Small intestine (tissue), 7 donors: ENCODE measurements around the gene PPARGC1A. TPM values are rescaled to one million over a fixed set of nuclear protein-coding genes. Genes with fewer than 3 reads are reported as not detected.

ENCODE experiments used
- DNase-seq, 2 donors: peaks; one replicate each; pipeline versions ENCODE4 v3.0.0 to v3.0.0-alpha.2; 2013
- FAIRE-seq: peaks from 2 replicates; lab custom pipeline; 2012; peaks lifted over from hg19 to GRCh38; lab: Jason Lieb, UNC
- H3K27ac ChIP-seq, 3 donors: one replicate each; pipeline ENCODE4 v1.5.1; 2013; ENCODE audit warnings: low read length in 2 of 3, mild to moderate bottlenecking in 2 of 3, control low read depth in 1 of 3, inconsistent platforms in 1 of 3, low read depth in 1 of 3, moderate library complexity in 1 of 3
- H3K27me3 ChIP-seq, 3 donors: one replicate each; pipeline ENCODE4 v1.6.1; 2013; ENCODE audit warnings: low read length in 3 of 3, inconsistent platforms in 1 of 3; ENCODE audit not compliant: control insufficient read depth in 3 of 3, insufficient read depth in 3 of 3
- H3K36me3 ChIP-seq, 3 donors: one replicate each; pipeline ENCODE4 v1.6.1; 2013; ENCODE audit warnings: low read length in 3 of 3, inconsistent platforms in 1 of 3, low read depth in 1 of 3, mild to moderate bottlenecking in 1 of 3, moderate library complexity in 1 of 3; ENCODE audit not compliant: control insufficient read depth in 3 of 3, insufficient read depth in 2 of 3
- H3K4me1 ChIP-seq, 3 donors: one replicate each; pipeline ENCODE4 v1.6.1; 2013; ENCODE audit warnings: low read length in 2 of 3, inconsistent platforms in 1 of 3, low read depth in 1 of 3, mild to moderate bottlenecking in 1 of 3, moderate library complexity in 1 of 3; ENCODE audit not compliant: control insufficient read depth in 3 of 3, insufficient read depth in 2 of 3
- H3K4me3 ChIP-seq, 3 donors: one replicate each; pipeline ENCODE4 v1.5.1; 2013; ENCODE audit warnings: low read length in 3 of 3, control low read depth in 1 of 3, inconsistent platforms in 1 of 3, low read depth in 1 of 3, mild to moderate bottlenecking in 1 of 3, moderate library complexity in 1 of 3
- H3K9me3 ChIP-seq, 2 donors: one replicate each; pipeline ENCODE4 v1.6.1; 2013; ENCODE audit warnings: low read depth in 1 of 2, low read length in 1 of 2; ENCODE audit not compliant: control insufficient read depth in 2 of 2, insufficient read depth in 1 of 2
- WGBS, 3 donors: extraction: QIAGEN DNeasy Blood & Tissue Kit; methylation state at CpG; one replicate each; pipeline ENCODE4 v1.1.7; 2013; 5-methylcytosine and 5-hydroxymethylcytosine counted together
- polyA plus RNA-seq, 4 donors: library from polyadenylated mRNA; stranded (reverse) in 3 of 4; unstranded in 1 of 4; fragments of 200-250 nt in 3 of 4; fragments of 120-200 nt in 1 of 4; gene quantifications; one replicate each; pipeline versions ENCODE4 v1.2.1 to v1.2.3, GENCODE V29; 2013
- donor health status: healthy with polysubstance abuse.
- donor health status: control.
- donor health status: control.
- donor health status: Bipolar disorder and iron deficiency.
- donor health status: healthy.

PPARGC1A gene
- polyA plus RNA-seq, 4 donors, result 2.6 to 8.1 (median 5.1) TPM

GRCh38 chr4:23889391-23889790 lies 456 bp downstream of the PPARGC1A start:
- no peak for DNase-seq
- Histone ChIP-seq H3K9me3 (no peaks in the 10 kb centered on the region), H3K27ac (peak overlapping the region; percentile 14 to 63 (median 45)), H3K27me3 (no peaks in the 10 kb centered on the region), H3K4me3 (peak overlapping the region; percentile 14 to 65 (median 52)), H3K36me3 (no peaks in the 10 kb centered on the region), H3K4me1 (peaks cover 0 to 8% (median 2%) of the 10 kb centered on the region in 3 donors)
- no peak for FAIRE-seq
- 3 to 8% (median 4%) methylated on average over 3 of the region's 3 CpGs for WGBS, 3 donors

- H3K9me3 ChIP-seq, result no peaks in the 10 kb centered on the region
- no peaks in the 10 kb centered on the region for H3K36me3 ChIP-seq
- peak overlapping the region; percentile 8 to 53 (median 45) for H3K27ac ChIP-seq
- H3K4me3 ChIP-seq, result peak overlapping the region; percentile 19 to 65 (median 52)
- no peaks in the 10 kb centered on the region for H3K27me3 ChIP-seq
- DNase-seq (peak; percentile 57 to 89), FAIRE-seq (no peak)
- peaks cover 0 to 8% (median 2%) of the 10 kb centered on the region in 3 donors for H3K4me1 ChIP-seq
- WGBS, 3 donors, result 3 to 11% (median 10%) methylated on average over 25 of the region's 25 CpGs
Observed at GRCh38 chr4:23888421-23889319, 1.2 kb downstream of the PPARGC1A start.

DNA sequence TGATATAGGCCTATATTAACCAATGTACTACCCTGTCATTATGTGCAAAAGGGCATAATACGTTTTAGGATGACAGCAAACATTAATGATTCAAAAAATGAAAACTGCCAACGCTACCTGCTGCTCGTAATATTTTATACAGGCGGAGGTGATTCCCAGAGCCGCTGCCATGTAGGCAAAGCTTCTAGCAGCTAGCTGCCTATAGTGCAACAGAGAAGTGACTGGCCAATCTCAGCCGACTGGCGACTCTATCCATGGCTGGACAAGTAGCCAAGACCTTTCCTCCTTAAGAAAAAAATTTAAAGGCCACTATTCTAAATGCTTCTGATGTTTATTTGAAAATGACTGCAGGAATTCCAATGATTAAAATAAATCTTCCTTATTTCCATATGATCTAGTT lies 1.9 kb downstream of the PPARGC1A start:
- peak overlapping the region in 2 of 3 donors; percentile 20 to 65 for H3K4me3 ChIP-seq
- no peaks in the 10 kb centered on the region for H3K27me3 ChIP-seq
- no peak for FAIRE-seq
- peak in 1 of 2 donors; percentile 30 for DNase-seq
- WGBS, 3 donors, result 15 to 54% (median 40%) methylated on average over 7 of the region's 7 CpGs
- H3K27ac ChIP-seq, result peak overlapping the region in 2 of 3 donors; percentile 53 to 55
- H3K36me3 ChIP-seq, result no peaks in the 10 kb centered on the region
- H3K4me1 ChIP-seq, result peaks cover 0 to 8% (median 2%) of the 10 kb centered on the region in 3 donors
- H3K9me3 ChIP-seq, result no peaks in the 10 kb centered on the region

GRCh38 chr4:23887173-23887572 lies 2.7 kb downstream of the PPARGC1A start:
- Histone ChIP-seq H3K4me3 (peak overlapping the region in 1 of 3 donors; percentile 65), H3K36me3 (no peaks in the 10 kb centered on the region), H3K27me3 (no peaks in the 10 kb centered on the region), H3K9me3 (no peaks in the 10 kb centered on the region), H3K4me1 (peaks cover 0 to 8% (median 2%) of the 10 kb centered on the region in 3 donors), H3K27ac (no peak overlapping the region)
- 14 to 54% (median 52%) methylated on average over 3 of the region's 3 CpGs for WGBS, 3 donors
- peak in 1 of 2 donors; percentile 69 for DNase-seq
- FAIRE-seq, result no peak

- no peak for DNase-seq
- no peaks in the 10 kb centered on the region for H3K9me3 ChIP-seq
- no peak overlapping the region for H3K27ac ChIP-seq
- FAIRE-seq, result no peak
- H3K4me3 ChIP-seq, result no peak overlapping the region
- H3K36me3 ChIP-seq, result no peaks in the 10 kb centered on the region
- WGBS, 3 donors, result 86 to 94% (median 92%) methylated on average over 6 of the region's 6 CpGs
- no peaks in the 10 kb centered on the region for H3K27me3 ChIP-seq
- H3K4me1 ChIP-seq, result peaks cover 0 to 8% (median 2%) of the 10 kb centered on the region in 3 donors
Observed at GRCh38 chr4:23885943-23886590, 3.8 kb downstream of the PPARGC1A start.

GRCh38 chr4:23884741-23885140 lies 5.1 kb downstream of the PPARGC1A start:
- Histone ChIP-seq H3K36me3 (no peaks in the 10 kb centered on the region), H3K9me3 (no peaks in the 10 kb centered on the region), H3K27ac (no peak overlapping the region), H3K4me3 (no peak overlapping the region), H3K4me1 (peaks cover 0 to 8% (median 0%) of the 10 kb centered on the region in 3 donors), H3K27me3 (no peaks in the 10 kb centered on the region)
- no peak for DNase-seq
- no peak for FAIRE-seq
- 58 to 69% (median 67%) methylated on average over 1 of the region's 1 CpG for WGBS, 3 donors

GRCh38 chr4:23884261-23884660 lies 5.6 kb downstream of the PPARGC1A start:
- Histone ChIP-seq H3K36me3 (no peaks in the 10 kb centered on the region), H3K4me1 (peaks cover 0 to 4% (median 0%) of the 10 kb centered on the region in 3 donors), H3K27me3 (no peaks in the 10 kb centered on the region), H3K4me3 (no peak overlapping the region), H3K27ac (no peak overlapping the region), H3K9me3 (no peaks in the 10 kb centered on the region)
- DNase-seq, result no peak
- FAIRE-seq, result no peak

GRCh38 chr4:23882976-23883531 lies 6.8 kb downstream of the PPARGC1A start:
- Histone ChIP-seq H3K4me3 (no peak overlapping the region), H3K4me1 (no peaks in the 10 kb centered on the region), H3K9me3 (no peaks in the 10 kb centered on the region), H3K27ac (no peak overlapping the region), H3K36me3 (no peaks in the 10 kb centered on the region), H3K27me3 (no peaks in the 10 kb centered on the region)
- 88 to 95% (median 91%) methylated on average over 5 of the region's 5 CpGs for WGBS, 3 donors
- FAIRE-seq (no peak), DNase-seq (no peak)
